Mammary epithelial cell (primary cell): ENCODE measurements around the gene IMMP2L.

Experiments
- CTCF ChIP-seq, 2 donors: IDR thresholded peaks in 1 of 2; conservative IDR thresholded peaks in 1 of 2; 2 replicates each; pipeline ENCODE4 v1.5.1; 2011 to 2012; ENCODE audit warnings: inconsistent platforms in 2 of 2, low read length in 2 of 2, mild to moderate bottlenecking in 2 of 2, control low read depth in 1 of 2, low read depth in 1 of 2; ENCODE audit not compliant: insufficient read depth in 1 of 2; ENCODE audit errors: extremely low read depth in 1 of 2
- EZH2 ChIP-seq: IDR thresholded peaks from 2 replicates; pipeline ENCODE4 v1.6.1; 2012; ENCODE audit warnings: low read length, inconsistent platforms, borderline replicate concordance

- TF ChIP-seq CTCF (conservative IDR thresholded peaks at IDR 0.05 in 1 of 2, IDR thresholded peaks at IDR 0.05 in 1 of 2; ENCODE audit: extremely low read depth in 1 of 2, insufficient read depth in 1 of 2, low read depth in 1 of 2, low read length in 2 of 2) (no peak), EZH2 (no peak)
Observed at GRCh38 chr7:111439977-111440376, 122.3 kb downstream of the IMMP2L start.
